ENCODE data around the gene ZFYVE28.

GRCh38 chr4:2246384-2247127 lies 171.9 kb downstream of the ZFYVE28 start:
- TF ChIP-seq CTCF (IDR thresholded peaks at IDR 0.05 in 2 of 3, conservative IDR thresholded peaks at IDR 0.05 in 1 of 3; ENCODE audit: control insufficient read depth in 2 of 3, extremely low read depth in 1 of 3, insufficient read depth in 1 of 3, low read depth in 3 of 3, low read length in 3 of 3) (no peak), ZZZ3 (IDR thresholded peaks at IDR 0.05; ENCODE audit: control insufficient read depth, insufficient read length, low read depth) (no peak), RFX5 (IDR thresholded peaks at IDR 0.05; ENCODE audit: low read depth, low read length) (no peak), PAX8 (IDR thresholded peaks at IDR 0.05) (no peak), YY1 (IDR thresholded peaks at IDR 0.05; ENCODE audit: low read depth, low read length) (no peak), TBL1XR1 (IDR thresholded peaks at IDR 0.05; ENCODE audit: low read depth, low read length) (no peak), POLR2A (IDR thresholded peaks at IDR 0.05; ENCODE audit: low read depth, low read length) (peak; percentile 58; the same call in 1 of the 2 replicates), CUX1 (IDR thresholded peaks at IDR 0.05; ENCODE audit: insufficient replicate concordance, low read depth, low read length) (no peak)
- TF ChIP-seq, protein P1, sequence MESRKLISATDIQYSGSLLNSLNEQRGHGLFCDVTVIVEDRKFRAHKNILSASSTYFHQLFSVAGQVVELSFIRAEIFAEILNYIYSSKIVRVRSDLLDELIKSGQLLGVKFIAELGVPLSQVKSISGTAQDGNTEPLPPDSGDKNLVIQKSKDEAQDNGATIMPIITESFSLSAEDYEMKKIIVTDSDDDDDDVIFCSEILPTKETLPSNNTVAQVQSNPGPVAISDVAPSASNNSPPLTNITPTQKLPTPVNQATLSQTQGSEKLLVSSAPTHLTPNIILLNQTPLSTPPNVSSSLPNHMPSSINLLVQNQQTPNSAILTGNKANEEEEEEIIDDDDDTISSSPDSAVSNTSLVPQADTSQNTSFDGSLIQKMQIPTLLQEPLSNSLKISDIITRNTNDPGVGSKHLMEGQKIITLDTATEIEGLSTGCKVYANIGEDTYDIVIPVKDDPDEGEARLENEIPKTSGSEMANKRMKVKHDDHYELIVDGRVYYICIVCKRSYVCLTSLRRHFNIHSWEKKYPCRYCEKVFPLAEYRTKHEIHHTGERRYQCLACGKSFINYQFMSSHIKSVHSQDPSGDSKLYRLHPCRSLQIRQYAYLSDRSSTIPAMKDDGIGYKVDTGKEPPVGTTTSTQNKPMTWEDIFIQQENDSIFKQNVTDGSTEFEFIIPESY (IDR thresholded peaks at IDR 0.05) = no peak

Data from GM12878 (cell line).